Measurements from ENCODE around the gene MORC1. TPM values are rescaled to one million over a fixed set of nuclear protein-coding genes. Genes with fewer than 3 reads are reported as not detected.

MORC1 gene
- total and polyA plus RNA-seq, 7 donors = 0.03 TPM; not detected in 6

- H3K27me3 ChIP-seq = no peaks in the 10 kb centered on the region
- H3K9me3 ChIP-seq = no peaks in the 10 kb centered on the region
- intact Hi-C loops (cut with DNase I) = no loop called here
- TF ChIP-seq, protein P1, sequence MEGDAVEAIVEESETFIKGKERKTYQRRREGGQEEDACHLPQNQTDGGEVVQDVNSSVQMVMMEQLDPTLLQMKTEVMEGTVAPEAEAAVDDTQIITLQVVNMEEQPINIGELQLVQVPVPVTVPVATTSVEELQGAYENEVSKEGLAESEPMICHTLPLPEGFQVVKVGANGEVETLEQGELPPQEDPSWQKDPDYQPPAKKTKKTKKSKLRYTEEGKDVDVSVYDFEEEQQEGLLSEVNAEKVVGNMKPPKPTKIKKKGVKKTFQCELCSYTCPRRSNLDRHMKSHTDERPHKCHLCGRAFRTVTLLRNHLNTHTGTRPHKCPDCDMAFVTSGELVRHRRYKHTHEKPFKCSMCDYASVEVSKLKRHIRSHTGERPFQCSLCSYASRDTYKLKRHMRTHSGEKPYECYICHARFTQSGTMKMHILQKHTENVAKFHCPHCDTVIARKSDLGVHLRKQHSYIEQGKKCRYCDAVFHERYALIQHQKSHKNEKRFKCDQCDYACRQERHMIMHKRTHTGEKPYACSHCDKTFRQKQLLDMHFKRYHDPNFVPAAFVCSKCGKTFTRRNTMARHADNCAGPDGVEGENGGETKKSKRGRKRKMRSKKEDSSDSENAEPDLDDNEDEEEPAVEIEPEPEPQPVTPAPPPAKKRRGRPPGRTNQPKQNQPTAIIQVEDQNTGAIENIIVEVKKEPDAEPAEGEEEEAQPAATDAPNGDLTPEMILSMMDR (IDR thresholded peaks at IDR 0.05) = no peak
- no peak for DNase-seq
- no peaks in the 10 kb centered on the region for H3K36me3 ChIP-seq
- no peaks in the 10 kb centered on the region for H3K4me1 ChIP-seq
- no peak overlapping the region for H3K27ac ChIP-seq
- no peak overlapping the region for H3K4me3 ChIP-seq
Observed at GRCh38 chr3:109125902-109126301, 8.0 kb upstream of the MORC1 start.

GRCh38 chr3:109122690-109123089, 4.8 kb upstream of the MORC1 start:
- intact Hi-C loops (cut with DNase I) = no loop called here
- TF ChIP-seq, protein P1 (IDR thresholded peaks at IDR 0.05) = no peak
- no peak for TF ChIP-seq EP300 (IDR thresholded peaks at IDR 0.05)
- no peak for TF ChIP-seq POLR2A (IDR thresholded peaks at IDR 0.05)
- TF ChIP-seq POLR2AphosphoS5 (IDR thresholded peaks at IDR 0.05) = no peak
- no peak overlapping the region for H3K4me3 ChIP-seq
- no peaks in the 10 kb centered on the region for H3K9me3 ChIP-seq
- no peak for DNase-seq
- H3K27me3 ChIP-seq = no peaks in the 10 kb centered on the region
- no peaks in the 10 kb centered on the region for H3K36me3 ChIP-seq
- H3K27ac ChIP-seq = no peak overlapping the region
- H3K4me1 ChIP-seq = no peaks in the 10 kb centered on the region

GRCh38 chr3:109118584-109118983, 650 bp upstream of the MORC1 start:
- intact Hi-C loops (cut with DNase I) = no loop called here
- no peaks in the 10 kb centered on the region for H3K36me3 ChIP-seq
- no peaks in the 10 kb centered on the region for H3K27me3 ChIP-seq
- no peaks in the 10 kb centered on the region for H3K9me3 ChIP-seq
- DNase-seq = no peak
- no peak overlapping the region for H3K27ac ChIP-seq
- TF ChIP-seq EP300 (IDR thresholded peaks at IDR 0.05) (no peak), POLR2A (IDR thresholded peaks at IDR 0.05) (no peak), POLR2AphosphoS5 (IDR thresholded peaks at IDR 0.05) (no peak)
- TF ChIP-seq, protein P1 (IDR thresholded peaks at IDR 0.05) = no peak
- no peaks in the 10 kb centered on the region for H3K4me1 ChIP-seq
- no peak overlapping the region for H3K4me3 ChIP-seq
- WGBS, 2 donors = 19 to 80% methylated on average over 7 of the region's 7 CpGs

DNA sequence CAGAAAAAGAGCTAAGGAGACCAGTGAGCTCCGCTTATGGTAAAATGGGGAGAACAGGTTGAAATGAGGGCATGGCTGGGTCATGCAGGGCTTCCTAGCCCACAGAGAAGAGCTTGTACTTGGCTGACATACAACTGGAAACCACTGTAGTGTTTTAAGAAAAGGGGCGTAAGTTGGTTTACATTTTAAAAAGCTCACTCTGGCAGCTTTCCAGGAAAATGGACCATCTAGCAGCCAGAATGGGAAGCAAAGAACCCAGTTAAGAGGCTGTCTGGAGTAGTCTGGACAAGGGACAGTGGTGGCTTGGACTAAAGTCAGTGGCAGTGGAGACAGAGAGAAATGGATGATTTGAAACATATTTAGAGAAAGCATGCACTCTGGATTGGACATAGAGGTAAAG, 1.9 kb downstream of the MORC1 start:
- 80 to 81% methylated on average over 2 of the region's 2 CpGs for WGBS, 2 donors
- H3K27ac ChIP-seq = no peak overlapping the region
- no peak overlapping the region for H3K4me3 ChIP-seq
- DNase-seq = no peak
- H3K27me3 ChIP-seq = no peaks in the 10 kb centered on the region
- H3K4me1 ChIP-seq = no peaks in the 10 kb centered on the region
- no peaks in the 10 kb centered on the region for H3K9me3 ChIP-seq
- no peak for TF ChIP-seq EP300 (IDR thresholded peaks at IDR 0.05)
- TF ChIP-seq POLR2A (IDR thresholded peaks at IDR 0.05) = no peak
- no peak for TF ChIP-seq POLR2AphosphoS5 (IDR thresholded peaks at IDR 0.05)
- TF ChIP-seq, protein P1 (IDR thresholded peaks at IDR 0.05) = no peak
- no peaks in the 10 kb centered on the region for H3K36me3 ChIP-seq
- intact Hi-C loops (cut with DNase I) = no loop called here

GRCh38 chr3:109115451-109115850, 2.5 kb downstream of the MORC1 start:
- TF ChIP-seq EP300 (IDR thresholded peaks at IDR 0.05) (no peak), POLR2A (IDR thresholded peaks at IDR 0.05) (no peak), POLR2AphosphoS5 (IDR thresholded peaks at IDR 0.05) (no peak)
- TF ChIP-seq, protein P1 (IDR thresholded peaks at IDR 0.05) = no peak
- WGBS, 2 donors = 74 to 78% methylated on average over 2 of the region's 2 CpGs
- Histone ChIP-seq H3K4me1 (no peaks in the 10 kb centered on the region), H3K9me3 (no peaks in the 10 kb centered on the region), H3K27ac (no peak overlapping the region), H3K27me3 (no peaks in the 10 kb centered on the region), H3K36me3 (no peaks in the 10 kb centered on the region), H3K4me3 (no peak overlapping the region)
- no peak for DNase-seq
- intact Hi-C loops (cut with DNase I) = no loop called here
